NOMO-1 treated with dmso at 0.1 percent for 144 hours (cell line): ENCODE measurements around the gene FAM13A.
"Not testable (repeated sequence)": the region's sequence is repeated elsewhere in the genome, so short reads cannot be mapped to it uniquely, and the experiment has no call there.

Experiments used
- DNase-seq: peaks from one replicate; lab custom pipeline; 2025; ENCODE audit not compliant: unreplicated experiment; lab: John Stamatoyannopoulos, UW

FAM13A gene

GRCh38 chr4:88964450-88964849 lies 92.5 kb downstream of the FAM13A start:
- no peak for DNase-seq

DNA sequence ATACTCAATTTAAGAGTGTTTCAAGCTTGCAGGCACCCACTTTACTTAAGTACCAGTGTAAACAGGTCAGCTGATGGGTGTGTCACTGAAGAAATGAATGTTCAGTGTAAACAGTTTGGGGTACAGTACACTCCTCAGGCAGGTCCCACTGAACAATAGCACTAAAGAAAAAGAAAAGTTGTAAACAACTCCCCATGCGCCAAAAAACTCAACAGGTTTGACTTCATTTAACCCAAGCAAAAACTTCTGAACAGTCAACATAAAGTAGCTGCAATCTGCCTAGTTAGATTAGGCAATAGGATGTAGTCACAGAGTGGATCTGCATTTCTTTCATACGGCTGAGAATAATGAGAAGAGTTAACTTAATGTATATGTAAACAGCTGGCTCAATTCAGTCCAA lies 93.2 kb downstream of the FAM13A start:
- peak; percentile 3 for DNase-seq

DNA sequence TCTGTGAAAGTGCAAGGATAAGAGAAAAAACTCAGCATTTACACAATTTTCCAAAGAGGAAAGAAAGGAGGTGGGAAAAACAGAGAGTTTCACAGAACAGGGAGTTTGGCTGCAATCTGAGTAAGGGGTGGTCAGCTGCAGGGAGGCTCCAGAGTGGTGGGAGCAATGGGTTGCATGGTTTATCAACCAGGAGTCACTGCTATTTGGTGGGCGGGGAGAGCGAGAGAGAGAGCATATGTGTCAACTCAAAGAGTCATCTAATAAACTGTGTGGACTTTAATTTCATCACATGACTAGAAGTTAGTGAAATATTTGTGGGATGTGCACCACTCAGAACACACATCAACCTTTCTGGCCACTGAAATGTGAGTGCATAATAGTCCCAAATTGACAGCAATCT lies 94.6 kb downstream of the FAM13A start:
- no peak for DNase-seq

- DNase-seq = peak; percentile 11
Measured at GRCh38 chr4:88960576-88960975, 96.4 kb downstream of the FAM13A start.

GRCh38 chr4:88958080-88958479 lies 98.9 kb downstream of the FAM13A start:
- no peak for DNase-seq

DNA sequence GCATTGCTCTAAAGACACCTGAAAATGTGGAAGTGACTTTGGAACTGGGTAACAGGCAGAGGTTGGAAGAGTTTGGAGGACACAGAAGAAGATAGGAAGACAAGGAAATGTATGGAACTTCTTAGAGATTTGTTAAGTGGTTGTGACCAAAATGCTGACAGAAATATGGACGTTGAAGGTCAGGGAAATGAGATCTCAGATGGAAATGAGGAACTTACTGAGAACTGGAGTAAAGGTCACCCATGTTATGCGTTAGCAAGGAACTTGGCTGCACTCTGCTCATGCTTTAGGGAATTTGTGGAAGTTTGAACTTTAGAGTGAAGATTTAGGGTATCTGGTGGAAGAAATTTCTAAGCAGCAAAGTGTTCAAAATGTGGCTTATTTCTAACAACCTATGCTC lies 99.4 kb downstream of the FAM13A start:
- DNase-seq = peak; percentile 36

DNA sequence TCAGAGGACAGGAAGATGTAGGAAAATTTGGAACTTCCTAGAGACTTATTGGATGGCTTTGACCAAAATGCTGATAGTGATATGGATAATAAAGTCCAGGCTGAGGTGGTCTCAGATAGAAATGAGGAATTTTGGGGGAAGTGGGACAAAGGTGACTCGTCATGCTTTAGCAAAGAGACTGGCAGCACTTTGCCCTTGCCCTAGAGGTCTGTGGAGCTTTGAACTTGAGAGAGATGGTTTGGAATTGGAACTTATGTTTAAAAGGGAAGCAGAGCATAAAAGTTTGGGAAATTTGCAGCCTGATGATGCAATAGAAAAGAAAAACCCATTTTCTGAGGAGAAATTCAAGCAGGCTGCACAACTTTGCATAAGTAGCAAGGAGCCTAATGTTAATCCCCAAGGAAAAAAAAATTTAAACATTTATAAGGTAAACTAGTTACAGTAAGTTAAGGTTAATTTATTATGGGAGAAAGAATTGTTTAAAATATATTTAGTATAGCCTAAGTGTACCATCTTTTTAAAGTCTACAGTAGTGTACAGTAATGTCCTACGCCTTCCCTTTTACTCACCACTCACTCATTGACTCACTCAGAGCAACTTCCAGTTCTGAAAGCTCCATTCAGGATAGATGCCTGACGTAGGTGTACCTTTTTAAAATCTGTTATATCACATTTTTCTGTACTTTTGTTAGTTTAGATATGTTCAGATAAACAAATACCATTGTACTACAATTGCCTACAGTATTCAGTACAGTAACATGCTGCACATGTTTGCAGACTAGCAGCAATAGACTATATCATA lies 101.2 kb downstream of the FAM13A start:
- DNase-seq = no peak

DNA sequence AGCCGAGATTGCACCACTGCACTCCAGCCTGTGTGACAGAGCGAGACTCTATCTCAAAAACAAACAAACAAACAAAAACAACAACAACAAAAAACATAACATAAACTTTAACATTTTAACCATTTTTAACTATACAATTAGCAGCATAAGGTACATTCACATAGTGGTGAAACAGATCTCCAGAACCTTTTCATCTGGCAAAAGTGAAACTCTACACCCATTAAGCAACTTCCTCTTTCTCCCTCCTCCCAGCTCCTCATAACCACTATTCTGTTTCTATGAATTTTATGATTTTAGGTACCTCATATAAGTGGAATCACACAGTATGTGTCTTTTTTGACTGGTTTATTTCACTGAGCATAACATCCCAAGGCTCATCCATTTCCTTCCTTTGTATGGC lies 103.6 kb downstream of the FAM13A start:
- peak; percentile 66 for DNase-seq

GRCh38 chr4:88952081-88952480 lies 104.9 kb downstream of the FAM13A start:
- DNase-seq = no peak

- no peak for DNase-seq
Measured at GRCh38 chr4:88949605-88950004, 107.4 kb downstream of the FAM13A start.

DNA sequence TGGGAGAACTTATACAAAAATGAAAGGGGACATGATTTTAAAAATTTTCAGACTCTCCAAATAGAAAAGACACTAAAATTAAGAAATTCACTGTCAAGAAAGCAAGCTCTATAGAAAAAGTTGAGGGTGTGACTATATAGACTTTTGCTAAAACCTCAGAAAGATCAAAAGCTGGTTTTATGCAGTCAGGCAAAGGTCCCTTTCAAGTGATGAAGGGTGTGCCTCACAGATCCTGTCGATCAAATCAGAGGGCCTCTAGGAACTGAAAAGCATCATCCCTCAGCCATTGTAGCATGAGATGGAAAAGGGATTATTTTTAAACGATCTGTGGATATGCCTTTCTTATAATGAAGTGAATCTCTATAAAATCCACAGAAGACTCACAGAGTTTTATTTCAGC lies 116.5 kb downstream of the FAM13A start:
- no peak for DNase-seq

- no peak for DNase-seq
Measured at GRCh38 chr4:88939697-88940096, 117.3 kb downstream of the FAM13A start.

DNA sequence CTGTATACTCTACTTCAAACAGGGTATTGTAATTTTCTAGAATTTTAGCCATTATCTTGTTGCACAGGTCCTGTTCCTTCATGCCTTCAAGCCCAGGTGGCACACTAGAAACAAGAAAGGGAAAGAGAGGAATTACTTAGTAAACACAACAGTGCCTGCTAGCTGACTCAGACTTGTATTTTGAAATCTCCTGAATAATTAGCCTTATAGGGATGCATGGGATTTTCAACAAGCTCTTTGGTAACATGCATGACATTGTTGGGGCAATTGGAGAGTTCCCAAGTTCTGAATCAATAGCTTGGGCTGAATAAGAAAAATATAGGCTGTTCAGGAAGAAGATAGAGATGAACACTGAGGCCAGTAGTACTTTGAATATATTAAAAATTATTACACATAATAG lies 118.8 kb downstream of the FAM13A start:
- DNase-seq = no peak

GRCh38 chr4:88937081-88937480 lies 119.9 kb downstream of the FAM13A start:
- DNase-seq = no peak

- no peak for DNase-seq
Measured at GRCh38 chr4:88933414-88934160, 123.4 kb downstream of the FAM13A start.

GRCh38 chr4:88928852-88929251 lies 128.1 kb downstream of the FAM13A start:
- DNase-seq = no peak

- no peak for DNase-seq
Measured at GRCh38 chr4:88927420-88927819, 129.6 kb downstream of the FAM13A start.

DNA sequence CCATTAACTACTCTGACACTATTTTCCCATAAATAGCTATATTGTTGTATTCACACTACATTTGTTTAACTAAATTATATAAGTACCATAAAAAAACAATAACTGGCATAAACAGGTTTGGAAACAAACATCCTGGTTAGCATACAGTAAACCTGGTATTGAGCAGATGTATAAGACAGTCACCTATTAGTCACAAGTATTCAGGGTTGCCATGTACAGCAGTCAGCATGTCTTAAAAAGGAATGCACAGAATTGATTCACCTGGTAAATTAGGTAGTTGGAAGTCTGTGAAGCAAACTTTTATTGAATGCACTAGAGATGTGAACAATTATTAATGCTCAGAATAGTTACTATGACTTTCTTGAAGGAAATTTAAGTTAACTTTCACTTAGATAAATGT lies 137.9 kb downstream of the FAM13A start:
- no peak for DNase-seq

- not testable (repeated sequence) for DNase-seq
Measured at GRCh38 chr4:88913181-88913580, 143.8 kb downstream of the FAM13A start.

- no peak for DNase-seq
Measured at GRCh38 chr4:88911246-88912212, 145.5 kb downstream of the FAM13A start.

GRCh38 chr4:88910101-88910500 lies 146.9 kb downstream of the FAM13A start:
- DNase-seq = no peak
